Fibroblast of the conjunctiva (primary cell): ENCODE results near the gene FOXP1.

Experiments
- DNase-seq: peaks from one replicate; pipeline ENCODE4 v3.0.0-alpha.2; 2010; ENCODE audit warnings: low read depth

Gene FOXP1

DNA sequence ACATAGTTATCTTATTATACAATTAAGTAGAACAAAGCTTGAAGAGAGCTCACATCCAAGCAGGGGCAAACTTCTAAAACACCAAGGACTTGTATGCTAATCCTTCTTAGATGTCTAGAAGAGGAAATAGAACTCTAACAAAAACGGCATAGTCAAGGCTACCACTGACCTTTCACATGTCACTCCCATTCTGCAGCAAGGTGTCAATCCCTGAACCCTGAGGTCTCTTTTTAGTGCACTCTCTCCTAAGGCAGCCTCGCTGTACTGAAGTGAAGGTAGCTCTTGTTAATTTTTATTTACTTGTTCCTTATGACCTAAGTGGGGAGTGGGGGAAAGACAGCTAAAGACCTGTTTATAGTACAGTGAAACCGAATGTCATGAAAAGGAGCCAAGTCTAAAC, 506.5 kb downstream of the FOXP1 start:
- DNase-seq, result no peak

DNA sequence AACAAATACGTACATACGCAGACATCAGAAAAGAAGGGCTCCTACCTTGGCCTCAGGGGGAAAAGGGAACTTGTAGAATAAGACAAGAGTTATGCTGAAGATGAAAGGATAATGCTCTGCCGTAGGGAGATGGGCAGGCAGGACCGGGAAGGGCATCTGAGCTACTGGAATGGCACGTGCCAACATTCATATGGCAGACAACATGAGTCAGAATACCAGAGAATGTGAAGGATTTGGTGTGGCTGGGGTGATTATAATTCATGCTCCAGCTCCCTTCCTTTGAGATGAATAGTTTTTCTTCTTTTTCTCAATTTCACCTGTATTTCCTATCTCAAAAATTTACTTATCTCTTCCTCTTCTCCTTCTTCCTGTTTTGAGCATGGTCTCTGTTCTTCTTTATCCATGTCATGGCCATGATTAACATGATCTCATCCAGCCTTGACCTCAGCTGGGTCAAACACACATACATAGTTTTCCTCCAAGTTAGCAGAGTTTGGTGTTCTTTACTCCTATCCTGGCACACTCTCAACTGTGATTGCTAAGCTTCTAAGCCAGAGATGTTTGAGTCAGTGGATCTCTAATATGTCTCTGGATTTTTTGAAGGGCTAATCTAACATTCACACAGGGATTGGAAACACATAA, 507.0 kb downstream of the FOXP1 start:
- DNase-seq, result no peak

DNA sequence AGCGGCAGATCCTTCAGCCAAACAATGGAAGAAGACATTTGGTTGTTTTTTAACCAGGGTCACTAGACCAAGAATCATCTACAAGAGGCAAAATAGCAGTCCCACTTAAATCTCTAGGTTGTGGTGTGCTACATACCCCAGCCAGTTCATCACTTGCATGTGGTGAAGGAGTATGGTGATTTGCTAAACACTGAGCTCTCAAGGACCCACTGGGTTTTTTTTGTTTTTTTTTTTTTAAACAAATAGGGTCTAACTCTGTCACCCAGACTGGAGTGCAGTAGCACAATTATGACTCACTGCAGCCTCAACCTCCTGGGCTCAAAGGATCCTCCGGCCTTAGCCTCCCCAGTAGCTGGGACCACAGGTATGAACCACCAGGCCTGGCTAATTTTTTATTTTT, 508.0 kb downstream of the FOXP1 start:
- no peak for DNase-seq

DNA sequence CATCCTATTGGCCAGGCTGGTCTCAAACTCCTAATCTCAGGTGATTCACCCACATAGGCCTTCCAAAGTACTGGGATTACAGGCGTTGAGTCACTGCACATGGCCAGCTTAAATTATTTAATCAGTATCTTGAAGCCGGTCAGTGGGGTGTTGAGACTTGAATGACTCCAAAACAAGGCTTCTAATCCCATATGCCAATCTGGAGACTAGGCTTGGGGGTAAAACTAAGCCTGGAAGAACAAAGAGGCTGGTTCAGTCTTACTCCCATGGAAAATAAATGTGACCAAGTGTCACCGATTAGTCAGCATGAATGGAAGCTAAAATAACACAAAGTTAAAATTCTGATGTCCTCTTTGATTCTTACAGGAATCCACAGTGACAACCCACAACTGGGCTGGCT, 509.1 kb downstream of the FOXP1 start:
- no peak for DNase-seq

DNA sequence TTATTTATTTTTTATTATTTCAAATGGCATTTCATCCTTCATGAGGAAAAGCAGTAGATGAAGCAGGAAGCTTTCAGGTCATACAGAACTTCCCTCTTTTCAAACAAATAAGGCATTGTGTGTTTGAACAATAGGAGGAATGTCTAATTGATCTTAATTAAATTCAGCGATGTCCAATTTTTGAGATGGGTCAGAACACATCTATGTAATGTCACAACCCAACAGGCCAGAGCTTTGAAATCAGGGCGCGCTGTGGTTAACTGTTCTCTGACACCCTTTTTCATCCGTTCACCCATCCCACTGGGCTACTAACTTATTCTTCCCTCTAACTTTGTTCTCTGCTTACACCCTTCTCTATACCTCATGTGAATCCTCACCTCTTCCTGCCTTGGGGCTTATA, 510.5 kb downstream of the FOXP1 start:
- DNase-seq, result no peak

DNA sequence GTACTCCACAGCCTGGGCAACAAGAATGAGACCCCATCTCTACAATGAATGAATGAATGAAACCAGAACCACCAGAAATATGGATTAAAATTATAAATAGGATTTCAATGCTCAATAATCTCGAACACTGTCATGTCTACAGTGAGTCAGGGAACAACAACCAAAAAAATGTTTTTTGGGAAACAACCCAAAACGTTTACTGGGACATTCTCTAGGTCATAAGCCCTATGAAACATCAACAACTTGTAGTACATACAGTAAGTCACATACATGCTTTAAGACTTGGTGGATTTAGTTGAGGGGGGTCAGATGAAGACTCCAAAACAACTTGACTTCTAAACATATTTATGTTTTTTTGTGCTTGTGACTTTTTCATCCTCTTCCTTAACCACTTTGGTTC, 511.2 kb downstream of the FOXP1 start:
- DNase-seq, result no peak

DNA sequence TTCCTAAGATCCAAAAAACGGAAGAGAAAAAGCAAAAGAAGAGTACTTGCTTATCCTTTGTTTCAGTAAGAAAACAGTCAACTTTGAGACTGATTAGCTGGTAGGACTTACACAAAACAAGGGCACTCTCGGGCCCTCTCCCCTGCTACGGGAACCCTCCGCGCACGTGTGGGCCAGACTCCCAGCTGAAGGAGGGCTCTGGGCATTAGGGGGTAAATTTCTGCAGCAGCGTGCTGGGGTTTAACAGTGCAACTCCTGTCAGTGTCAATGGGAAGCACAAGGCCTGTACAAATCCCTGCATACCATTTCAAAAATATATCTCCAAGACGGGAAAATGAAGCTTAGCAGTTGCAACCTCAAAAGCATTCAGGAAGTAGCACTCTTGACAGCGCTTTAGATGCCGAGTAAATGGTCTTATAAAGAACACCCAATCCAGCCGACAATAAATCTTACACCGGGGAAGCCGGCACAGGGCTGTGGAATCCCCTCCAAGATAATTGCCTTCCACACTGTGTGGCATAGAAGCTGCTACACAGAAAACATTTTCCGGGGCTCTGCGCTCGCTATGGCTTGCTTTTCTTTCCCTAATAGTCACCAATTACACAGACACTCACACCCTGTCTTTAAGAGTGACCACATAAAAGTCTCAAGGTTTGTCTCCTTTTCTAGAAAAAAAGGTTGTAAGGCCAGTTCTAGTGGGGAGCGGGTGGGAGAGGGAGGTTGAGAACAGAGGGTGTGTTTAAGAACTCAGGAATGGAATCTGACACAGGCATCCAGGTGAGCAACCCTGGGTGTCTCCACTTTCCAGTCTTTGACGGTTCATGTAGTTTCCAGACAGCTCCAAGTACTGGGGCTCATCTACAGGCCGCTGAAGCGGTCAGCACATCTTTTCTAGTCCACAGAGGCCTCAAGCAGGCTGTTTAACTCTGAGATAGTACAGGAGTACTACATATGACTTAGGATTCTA, 512.7 kb downstream of the FOXP1 start:
- DNase-seq, result no peak

DNA sequence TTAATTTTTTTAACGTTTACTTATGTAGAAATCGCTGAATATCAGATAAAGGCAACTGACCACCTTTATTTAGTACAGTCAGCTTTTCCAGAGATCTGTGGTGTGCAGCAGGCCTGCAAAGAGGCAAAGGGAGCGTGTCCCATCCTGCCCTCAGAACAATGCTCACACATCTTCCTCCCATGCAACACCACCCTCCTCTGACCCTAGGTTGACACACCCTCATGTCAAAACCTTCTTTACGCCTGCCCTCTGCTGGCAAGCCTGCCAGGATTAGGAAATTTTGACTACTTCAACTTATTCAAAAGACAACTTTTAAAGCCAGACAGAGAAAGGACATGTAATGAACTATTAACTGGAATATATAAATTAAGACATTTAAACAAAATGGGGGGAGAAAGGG, 513.7 kb downstream of the FOXP1 start:
- DNase-seq, result peak; percentile 74

DNA sequence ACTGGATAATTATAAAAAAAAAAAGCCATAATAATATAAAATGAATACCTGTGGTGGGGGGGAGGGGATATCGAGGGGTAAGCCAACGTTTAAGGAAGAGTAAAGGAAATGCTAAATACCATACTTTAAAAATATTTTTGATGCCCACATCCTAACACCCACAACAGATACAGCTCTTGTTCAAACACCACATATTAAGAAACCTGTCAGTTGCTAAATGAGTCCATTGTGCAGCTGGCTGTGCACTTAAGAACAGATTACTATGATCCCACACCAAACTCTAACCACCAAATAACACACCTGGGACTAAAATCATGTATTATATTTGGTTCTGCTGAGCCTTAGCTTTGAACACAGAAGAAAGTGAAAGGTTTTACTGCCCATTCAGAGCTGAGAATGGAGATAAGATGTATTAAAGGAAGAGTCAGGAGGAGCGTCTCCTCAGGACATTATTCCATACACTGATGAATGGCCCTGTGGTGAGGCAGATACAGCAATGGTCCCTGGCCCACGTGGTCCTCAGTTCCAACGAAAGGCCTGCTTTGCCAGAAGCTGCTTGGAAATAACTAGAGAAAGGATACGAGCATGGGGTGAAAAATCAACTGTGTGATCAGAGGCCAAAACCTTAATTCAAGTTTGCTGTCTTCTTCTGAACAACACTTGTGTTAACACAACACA, 515.4 kb downstream of the FOXP1 start:
- DNase-seq, result no peak

DNA sequence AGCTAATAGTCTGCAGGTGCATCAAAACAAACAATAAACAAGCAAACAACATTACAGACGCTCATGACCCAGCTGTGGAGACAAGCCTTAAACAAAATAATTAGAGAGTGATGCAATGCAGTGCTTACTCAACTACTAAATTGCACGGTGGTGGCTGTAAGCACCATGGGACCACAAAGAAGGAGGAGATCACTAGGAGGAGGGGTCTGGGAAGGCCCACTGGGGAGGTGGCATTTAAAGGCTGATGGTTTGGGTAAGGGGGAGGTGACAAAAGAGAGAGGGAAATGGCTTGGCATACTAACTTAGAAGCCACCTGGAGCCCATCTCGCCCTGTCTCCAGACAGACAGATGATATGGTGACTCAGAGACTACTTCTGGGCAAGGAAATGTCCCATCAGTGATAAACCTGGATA, 516.7 kb downstream of the FOXP1 start:
- DNase-seq, result no peak

DNA sequence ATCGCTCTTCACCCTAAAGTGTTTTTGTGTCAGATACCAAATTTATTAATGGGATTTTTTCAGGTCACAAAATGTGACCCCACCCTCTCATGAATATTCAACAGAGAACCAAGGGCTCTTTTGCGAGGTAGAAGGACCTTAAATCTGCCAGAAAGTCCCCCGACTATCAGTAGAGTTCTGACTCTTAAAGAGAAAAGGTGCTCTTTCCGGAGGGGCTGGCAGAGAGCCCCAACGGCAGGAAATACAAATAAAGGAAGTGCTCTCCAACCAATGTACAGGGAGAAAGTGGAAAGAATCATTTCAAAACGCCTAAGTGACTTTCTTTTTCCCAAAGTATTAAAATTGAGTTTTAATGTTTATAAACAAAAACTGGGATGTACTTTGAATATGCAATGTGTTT, 517.2 kb downstream of the FOXP1 start:
- no peak for DNase-seq

DNA sequence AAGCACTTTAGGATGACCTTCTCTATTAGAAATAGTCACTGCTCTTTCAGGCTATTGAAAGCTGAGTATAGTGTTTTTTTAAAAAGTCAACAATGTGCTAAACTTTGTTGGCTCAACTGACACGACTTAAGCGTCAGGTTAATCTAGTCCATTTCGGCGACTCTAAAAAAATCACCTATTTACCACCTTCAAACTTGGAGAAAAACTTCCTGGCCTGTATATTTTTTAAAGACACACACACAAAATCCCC, 517.8 kb downstream of the FOXP1 start:
- DNase-seq, result no peak

DNA sequence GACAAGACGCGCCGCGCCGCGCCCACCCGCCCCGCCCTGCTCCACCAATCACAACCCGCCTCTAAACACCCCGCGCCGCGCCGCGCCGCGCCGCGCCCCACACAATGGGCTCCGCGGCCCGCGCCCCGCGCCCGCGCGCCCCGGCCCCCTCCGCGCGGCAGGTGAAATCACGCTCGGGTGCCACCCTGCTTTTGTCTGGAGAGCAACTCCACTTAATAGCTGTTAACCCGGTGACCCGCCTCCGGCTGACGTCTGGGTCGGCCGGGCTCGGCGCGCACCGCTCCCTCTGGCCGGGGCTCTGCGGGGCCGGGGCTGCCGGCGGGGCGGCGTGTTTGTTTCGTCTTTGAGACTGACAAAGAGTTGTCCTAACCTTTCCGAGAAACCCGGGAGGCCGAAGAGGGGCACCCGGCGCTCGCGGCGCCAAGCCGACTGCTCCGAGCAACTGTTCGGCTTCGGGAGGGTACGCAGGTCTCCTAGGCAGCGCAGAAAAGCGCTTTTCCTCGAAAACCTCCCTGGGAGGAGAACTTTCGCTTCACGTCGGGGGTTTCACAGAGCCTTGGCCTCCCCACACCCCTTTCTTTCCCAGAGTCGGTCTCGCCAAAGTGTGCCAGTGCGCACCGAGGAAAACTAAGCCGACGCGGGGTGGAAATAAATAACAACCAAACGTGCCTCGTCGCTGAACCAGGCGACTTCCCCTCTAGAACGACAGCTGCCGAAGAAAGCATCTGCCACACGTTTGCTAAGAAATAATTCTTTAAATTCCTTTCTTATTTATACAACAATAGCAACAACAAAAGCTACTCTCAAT, 518.4 kb downstream of the FOXP1 start:
- DNase-seq, result no peak

DNA sequence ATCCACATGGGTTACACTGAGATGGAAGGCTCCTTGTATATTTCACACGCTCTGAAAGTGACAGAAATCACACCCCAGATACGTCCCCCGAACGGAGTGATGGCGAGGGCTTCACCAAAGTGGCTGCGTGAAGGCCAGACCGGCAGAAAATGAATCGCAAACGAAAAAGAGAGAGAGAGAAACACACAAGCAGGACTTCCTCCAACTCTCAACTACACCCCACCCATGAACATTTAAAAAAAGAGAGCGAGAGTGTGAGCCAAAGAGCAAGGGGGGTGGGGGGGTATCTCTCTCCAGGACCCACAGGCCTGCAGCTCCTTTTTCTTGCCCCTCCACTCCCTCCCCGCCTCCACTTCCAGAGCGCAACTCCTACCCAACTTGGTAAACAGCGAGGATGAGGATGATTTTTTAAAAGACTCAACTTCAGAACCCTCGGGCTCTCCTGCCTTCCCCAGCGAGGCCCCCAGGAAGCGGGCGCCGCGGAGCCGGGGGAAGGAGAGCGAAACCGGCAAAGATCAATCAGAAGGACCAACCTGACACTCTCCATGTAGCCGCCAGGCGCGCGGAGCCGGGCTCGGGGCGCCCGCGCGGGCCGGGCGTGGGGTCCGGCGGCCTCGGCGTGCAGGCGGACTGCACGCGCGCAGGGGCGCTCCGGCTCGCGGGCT, 519.1 kb downstream of the FOXP1 start:
- DNase-seq, result peak; percentile 85

DNA sequence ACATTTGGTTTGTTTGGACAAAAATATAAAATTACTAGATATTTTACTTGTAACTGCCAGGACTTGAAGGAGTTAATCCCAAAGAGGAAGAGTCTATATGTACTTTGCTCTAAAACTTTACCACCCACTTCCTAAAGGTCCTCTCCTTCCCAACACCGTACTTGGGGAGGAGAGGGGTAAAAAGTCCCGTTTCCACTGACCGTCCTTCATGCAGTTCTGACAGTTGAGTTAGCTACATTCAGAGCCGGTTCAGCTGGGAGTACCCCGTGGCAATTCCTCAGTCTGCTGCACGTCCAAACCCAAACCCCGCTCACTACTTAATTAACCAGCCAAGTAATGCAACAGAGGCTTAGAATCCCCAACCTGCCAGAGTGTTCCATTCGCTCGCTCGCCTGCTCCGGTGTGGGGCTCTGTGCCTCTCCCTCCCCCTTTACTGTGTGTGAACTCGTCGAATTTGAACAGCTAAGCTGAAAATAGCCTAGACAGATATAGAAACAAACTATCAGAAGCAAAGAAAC, 519.7 kb downstream of the FOXP1 start:
- DNase-seq, result no peak

DNA sequence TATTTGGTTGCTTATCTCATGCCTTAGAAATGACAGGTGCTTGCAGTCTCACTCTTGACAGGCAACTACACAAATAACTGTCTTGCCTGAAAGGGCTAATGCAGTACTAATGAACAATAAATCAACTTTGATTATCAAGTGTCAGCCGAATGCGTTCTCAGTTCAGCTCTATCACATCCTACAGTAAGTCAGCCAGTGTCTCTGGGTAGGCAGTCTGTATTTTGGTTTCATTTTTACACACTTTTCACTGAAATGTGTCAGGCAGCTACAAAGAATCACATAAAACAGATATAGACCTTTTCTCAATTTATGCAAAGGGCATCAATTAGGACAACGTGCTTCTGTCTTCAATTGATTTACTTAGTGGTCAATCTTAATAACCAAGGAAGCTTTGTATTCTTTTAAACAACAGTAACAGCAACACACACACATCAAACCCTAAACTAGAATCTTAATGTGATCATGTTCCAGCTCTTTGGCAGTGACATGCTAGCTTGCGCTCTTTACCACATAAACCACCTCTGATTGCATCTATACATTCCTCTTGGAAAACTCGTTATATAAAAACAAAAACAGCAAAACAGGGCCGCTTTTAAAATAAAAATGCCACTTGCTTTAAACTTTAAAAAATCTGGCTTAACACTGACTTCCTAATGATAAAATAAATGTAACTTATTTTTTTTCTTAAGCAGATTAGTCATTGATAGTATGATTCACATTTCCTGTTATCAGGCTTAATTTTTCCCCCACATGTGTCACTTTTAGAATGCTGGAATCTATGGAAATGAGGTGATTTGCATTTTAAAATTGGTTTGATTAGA, 520.4 kb downstream of the FOXP1 start:
- DNase-seq, result no peak

DNA sequence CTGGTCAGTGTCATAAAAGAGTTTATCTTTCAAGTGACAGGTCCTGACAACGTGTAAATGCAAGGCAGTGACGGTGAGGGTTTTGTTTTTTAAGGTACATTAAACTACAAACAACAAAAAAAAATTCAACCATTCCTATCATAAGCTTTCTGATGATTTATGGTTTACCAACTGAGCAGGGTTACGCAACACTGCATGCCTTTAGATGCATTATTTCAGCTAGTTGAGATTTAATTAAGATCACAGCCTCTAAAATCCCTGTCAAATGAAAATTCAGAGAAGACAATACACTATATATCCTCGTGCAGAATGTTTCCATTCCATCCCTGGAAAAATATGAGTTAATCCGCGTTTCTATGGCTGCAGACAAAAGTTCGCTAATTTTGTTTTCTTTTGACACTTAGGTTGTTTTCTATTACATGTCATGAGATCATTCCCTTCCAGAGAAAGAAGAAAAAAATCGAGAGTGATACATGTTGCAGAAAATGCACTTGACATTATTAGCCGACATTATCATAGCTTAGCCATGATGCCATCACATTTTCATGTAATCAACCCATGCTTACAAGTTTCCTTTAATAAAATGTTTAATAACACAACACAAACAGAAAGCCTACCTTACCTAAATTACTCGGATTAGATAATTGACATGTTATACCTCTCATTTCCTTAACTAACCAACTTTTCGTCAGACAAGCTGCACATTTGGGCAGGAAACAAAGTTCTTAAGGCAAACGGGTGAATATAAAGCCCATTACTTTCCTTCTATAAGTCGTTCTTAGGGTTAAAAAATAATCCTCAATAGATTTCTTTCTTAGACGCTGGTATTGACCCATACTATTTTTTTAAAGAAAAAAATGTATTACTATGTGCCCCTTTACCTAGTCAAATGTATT, 521.2 kb downstream of the FOXP1 start:
- DNase-seq, result no peak

DNA sequence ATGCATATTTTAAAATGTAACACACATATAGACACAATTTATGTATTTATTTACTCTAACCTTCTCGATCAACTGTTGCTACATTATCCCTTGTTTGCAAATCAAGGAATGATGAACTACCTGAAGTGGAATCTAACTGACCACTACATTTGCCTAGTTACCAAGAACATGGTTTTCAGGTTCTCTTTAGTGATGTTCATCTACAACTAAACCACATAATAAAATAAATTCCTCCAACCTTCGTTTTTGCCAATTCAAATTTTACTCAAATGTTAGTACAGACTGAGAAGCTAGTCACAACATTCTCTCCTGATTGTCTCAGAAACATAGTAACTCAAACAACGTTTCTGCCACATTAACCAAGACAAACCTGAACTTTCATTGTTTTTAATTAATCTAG, 521.9 kb downstream of the FOXP1 start:
- no peak for DNase-seq

DNA sequence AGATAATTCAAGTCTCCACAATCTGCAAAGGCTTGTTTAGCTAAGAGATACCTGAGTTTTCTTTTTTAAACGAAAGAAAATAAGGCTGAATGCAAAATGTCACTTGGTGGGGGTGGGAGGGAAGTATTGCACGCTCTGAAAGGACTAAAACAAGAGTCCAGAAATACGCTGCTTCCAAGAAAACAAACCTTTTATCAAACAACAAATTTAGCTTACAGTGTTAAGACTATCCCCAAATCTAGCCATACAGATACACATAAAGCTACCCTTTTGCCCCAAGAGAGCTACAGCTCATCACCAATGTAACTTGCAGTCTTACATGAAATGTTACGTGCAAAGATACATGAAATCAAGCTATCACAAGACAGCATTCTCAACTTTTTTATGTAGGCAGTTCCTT, 522.5 kb downstream of the FOXP1 start:
- DNase-seq, result no peak

DNA sequence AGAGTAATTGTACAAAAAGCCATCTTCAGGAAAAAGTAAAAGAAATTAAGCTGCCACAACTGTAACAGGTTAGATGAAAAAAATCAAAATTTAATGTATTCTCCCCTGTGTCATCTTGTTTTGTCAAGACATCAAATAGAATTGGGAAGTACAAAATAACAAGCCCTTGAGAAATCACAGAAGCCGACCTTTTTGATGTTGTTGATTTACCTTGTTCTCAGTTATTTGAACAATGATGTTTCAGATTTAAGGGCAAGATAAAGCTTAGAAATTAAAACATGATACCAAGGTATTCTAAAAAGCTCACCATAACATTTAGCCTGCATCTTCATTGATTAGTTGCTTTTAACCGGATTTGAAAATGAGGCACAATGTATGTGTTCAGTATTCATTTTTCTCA, 523.0 kb downstream of the FOXP1 start:
- DNase-seq, result no peak
